Dermis microvascular lymphatic vessel endothelial cell (primary cell): ENCODE results near the gene DGCR6L. TPM values are rescaled to one million over a fixed set of nuclear protein-coding genes. Genes with fewer than 3 reads are reported as not detected.
"Not testable (repeated sequence)": the region's sequence is repeated elsewhere in the genome, so short reads cannot be mapped to it uniquely, and the experiment has no call there.

Experiments
- DNase-seq, 2 donors: peaks; one replicate each; pipeline versions ENCODE4 v3.0.0 to v3.0.0-alpha.2; 2010; ENCODE audit warnings: low read depth in 2 of 2
- total RNA-seq: library from RNA; depleted of rRNA; stranded (reverse); fragments of >200 nt; gene quantifications from 2 replicates; pipeline ENCODE4 v1.2.1, GENCODE V29; 2014

Gene DGCR6L
- total RNA-seq, 1 donor from 2014 or later, result 33.9 TPM

GRCh38 chr22:20325996-20326395 is 6.1 kb upstream of the DGCR6L start:
- not testable (repeated sequence) for DNase-seq

GRCh38 chr22:20324139-20324516 is 4.3 kb upstream of the DGCR6L start:
- no peak for DNase-seq

GRCh38 chr22:20321552-20322211 is 1.8 kb upstream of the DGCR6L start:
- not testable (repeated sequence) for DNase-seq

GRCh38 chr22:20320659-20321551 is 1.0 kb upstream of the DGCR6L start:
- DNase-seq, result not testable (repeated sequence)

- peak in 1 of 2 donors; percentile 17 for DNase-seq
Measured at GRCh38 chr22:20319041-20319744, 667 bp downstream of the DGCR6L start.

GRCh38 chr22:20318043-20318688 is 1.7 kb downstream of the DGCR6L start:
- DNase-seq, result not testable (repeated sequence)

GRCh38 chr22:20317402-20318042 is 2.3 kb downstream of the DGCR6L start:
- DNase-seq, result peak in 1 of 2 donors; percentile 31

- no peak for DNase-seq
Measured at GRCh38 chr22:20316844-20317401, 2.9 kb downstream of the DGCR6L start.

- DNase-seq, result no peak
Measured at GRCh38 chr22:20316217-20316843, 3.5 kb downstream of the DGCR6L start.

GRCh38 chr22:20315337-20316216 is 4.3 kb downstream of the DGCR6L start:
- no peak for DNase-seq

GRCh38 chr22:20314741-20315336 is 5.0 kb downstream of the DGCR6L start:
- DNase-seq, result not testable (repeated sequence)

- DNase-seq, result not testable (repeated sequence)
Measured at GRCh38 chr22:20314206-20314605, 5.7 kb downstream of the DGCR6L start.

- not testable (repeated sequence) for DNase-seq
Measured at GRCh38 chr22:20313306-20314077, 6.4 kb downstream of the DGCR6L start.

- no peak for DNase-seq
Measured at GRCh38 chr22:20312396-20313191, 7.3 kb downstream of the DGCR6L start.

- DNase-seq, result not testable (repeated sequence)
Measured at GRCh38 chr22:20311249-20312062, 8.4 kb downstream of the DGCR6L start.

- not testable (repeated sequence) for DNase-seq
Measured at GRCh38 chr22:20310773-20311172, 9.1 kb downstream of the DGCR6L start.
